GM11168 (cell line): ENCODE data around the gene TMEM30A.

Experiments used
- in situ Hi-C: fragments of 300-500 bp; cut with MboI; formaldehyde crosslinking; loops from one replicate; pipeline ENCODE4 v1.12.0; 2022; ENCODE audit warnings: low sequenced_read_pairs; ENCODE audit not compliant: unreplicated experiment

The TMEM30A gene

GRCh38 chr6:75204959-75205775, 79.4 kb downstream of the TMEM30A start:
- in situ Hi-C loops, result loop anchor here (25.0 kb wide), 2 partner anchors 1118 to 1243 kb away; no protein-coding TSS in a partner anchor

- in situ Hi-C loops, result loop anchor here (25.0 kb wide), 2 partner anchors 1117 to 1242 kb away; no protein-coding TSS in a partner anchor
Measured at GRCh38 chr6:75204217-75204958, 80.2 kb downstream of the TMEM30A start.

GRCh38 chr6:75203721-75204120, 80.9 kb downstream of the TMEM30A start:
- in situ Hi-C loops, result loop anchor here (25.0 kb wide), 2 partner anchors 1116 to 1241 kb away; no protein-coding TSS in a partner anchor
